ENCODE data around the gene HSF2BP.
"Not testable (repeated sequence)": the region's sequence is repeated elsewhere in the genome, so short reads cannot be mapped to it uniquely, and the experiment has no call there.

Gene HSF2BP

DNA sequence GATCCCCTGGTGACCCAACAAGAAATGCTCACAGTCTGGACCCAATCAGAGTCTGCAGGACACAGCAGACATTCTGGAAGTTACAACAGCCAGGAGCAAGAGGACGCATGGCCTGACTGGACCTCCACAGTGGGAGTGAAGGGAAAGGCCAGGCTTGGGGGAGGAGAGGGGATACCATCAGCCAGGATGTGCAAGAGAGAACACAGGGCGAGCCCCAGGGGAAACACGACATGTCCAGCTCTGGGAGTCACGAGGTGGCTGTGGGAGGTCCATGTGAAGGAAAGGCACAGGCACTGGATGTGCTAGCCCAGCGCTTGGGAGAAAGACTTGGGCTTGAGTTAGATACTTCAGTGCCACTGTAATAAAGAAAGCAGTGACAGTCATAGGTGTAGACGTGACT is 87.3 kb downstream of the HSF2BP start:
- TF ChIP-seq, protein P1, sequence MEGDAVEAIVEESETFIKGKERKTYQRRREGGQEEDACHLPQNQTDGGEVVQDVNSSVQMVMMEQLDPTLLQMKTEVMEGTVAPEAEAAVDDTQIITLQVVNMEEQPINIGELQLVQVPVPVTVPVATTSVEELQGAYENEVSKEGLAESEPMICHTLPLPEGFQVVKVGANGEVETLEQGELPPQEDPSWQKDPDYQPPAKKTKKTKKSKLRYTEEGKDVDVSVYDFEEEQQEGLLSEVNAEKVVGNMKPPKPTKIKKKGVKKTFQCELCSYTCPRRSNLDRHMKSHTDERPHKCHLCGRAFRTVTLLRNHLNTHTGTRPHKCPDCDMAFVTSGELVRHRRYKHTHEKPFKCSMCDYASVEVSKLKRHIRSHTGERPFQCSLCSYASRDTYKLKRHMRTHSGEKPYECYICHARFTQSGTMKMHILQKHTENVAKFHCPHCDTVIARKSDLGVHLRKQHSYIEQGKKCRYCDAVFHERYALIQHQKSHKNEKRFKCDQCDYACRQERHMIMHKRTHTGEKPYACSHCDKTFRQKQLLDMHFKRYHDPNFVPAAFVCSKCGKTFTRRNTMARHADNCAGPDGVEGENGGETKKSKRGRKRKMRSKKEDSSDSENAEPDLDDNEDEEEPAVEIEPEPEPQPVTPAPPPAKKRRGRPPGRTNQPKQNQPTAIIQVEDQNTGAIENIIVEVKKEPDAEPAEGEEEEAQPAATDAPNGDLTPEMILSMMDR (conservative IDR thresholded peaks at IDR 0.05; ENCODE audit: low read depth, low read length): no peak
- no peak overlapping the region for H3K4me3 ChIP-seq (ENCODE audit: low read depth, low read length)
- no peak for DNase-seq (ENCODE audit: low read depth)

DNA sequence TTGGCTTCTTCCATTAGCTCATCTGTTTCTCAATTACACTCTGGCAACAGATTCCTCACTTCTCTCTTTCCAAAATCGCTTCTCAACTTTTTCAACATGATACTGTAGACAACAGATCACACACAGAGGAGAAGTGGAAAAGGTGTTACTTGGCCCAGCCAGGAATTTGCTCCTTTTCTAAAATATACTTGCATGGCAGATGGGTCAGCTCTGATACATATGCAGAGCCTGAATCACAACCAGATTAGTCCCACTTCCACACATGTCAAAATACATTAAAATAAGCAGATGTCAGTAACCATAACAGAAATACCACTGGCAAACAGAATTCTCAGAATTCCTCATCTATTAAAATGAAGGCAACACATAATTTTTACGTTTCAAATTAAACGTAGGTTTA is 89.1 kb downstream of the HSF2BP start:
- not testable (repeated sequence) for H3K4me3 ChIP-seq (ENCODE audit: low read depth, low read length); DNase-seq (ENCODE audit: low read depth)

DNA sequence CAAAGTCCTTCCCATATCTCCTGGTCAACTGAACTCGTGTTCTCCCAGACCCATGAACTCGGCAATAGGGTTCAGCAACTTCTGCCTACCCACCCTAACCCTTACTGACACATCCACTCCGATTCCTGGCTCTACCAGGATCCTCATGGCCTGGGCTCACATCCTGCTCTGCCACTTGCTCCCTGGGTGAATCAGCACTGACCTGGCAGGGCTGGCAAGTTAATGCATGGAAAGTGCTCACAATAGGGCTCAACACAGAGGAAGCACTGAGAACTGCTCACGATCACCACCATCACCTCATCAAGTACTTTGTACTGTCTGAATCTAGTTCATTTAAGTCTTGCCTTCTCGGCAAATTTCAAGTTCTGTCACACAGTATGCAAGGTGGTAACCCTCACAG is 96.8 kb downstream of the HSF2BP start:
- not testable (repeated sequence) for H3K4me3 ChIP-seq (ENCODE audit: low read depth, low read length); DNase-seq (ENCODE audit: low read depth)

DNA sequence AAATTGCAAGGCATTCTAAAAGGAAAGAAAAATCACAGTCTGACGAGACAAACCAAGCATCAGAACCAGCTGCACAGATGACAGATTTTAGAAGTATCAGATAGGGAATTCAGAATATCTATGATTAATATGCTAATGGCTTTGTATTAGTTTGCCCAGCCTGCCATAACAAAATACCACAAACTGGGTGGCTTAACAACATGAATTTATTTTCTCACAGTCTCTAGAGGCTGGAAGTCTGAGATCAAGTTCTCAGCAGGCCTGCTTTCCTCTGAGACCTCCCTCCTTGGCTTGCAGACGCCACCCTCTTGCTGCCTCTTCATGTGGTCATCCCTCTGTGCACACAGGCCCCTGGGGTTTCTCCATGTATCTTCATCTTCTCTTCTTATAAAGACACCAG is 118.7 kb downstream of the HSF2BP start:
- not testable (repeated sequence) for H3K4me3 ChIP-seq (ENCODE audit: low read depth, low read length); DNase-seq (ENCODE audit: low read depth)

DNA sequence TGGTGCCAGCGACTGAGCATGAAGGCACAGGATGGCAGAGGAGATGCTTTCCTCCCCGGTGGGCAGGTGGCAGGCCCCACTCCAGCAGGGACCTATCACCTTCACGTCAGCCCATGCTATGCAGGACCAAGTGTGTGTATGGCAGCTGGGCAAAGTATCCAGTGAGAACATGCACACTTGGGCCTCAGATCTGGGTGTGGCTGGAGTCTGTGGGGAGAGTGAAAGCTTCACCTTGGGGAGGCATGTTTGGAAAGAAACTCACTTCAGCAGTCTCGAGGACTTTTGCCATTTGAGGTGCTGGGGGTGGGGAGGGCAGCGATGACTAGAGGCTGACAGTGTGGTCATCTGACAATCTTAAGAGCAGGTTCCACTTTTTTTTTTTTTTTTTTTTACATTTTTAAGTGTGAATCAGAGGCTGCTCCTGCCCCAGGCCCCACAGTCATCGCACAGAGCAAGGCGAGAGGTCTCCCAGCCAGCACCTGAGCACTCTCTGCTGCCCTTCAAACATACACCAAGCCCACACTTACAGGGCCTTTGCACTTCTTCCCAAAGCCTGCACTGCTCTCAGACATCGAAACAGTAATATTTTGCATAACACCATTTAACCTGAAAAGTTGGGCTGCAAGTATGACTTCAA is 136.7 kb downstream of the HSF2BP start:
- not testable (repeated sequence) for H3K4me3 ChIP-seq (ENCODE audit: low read depth, low read length); DNase-seq (ENCODE audit: low read depth)

DNA sequence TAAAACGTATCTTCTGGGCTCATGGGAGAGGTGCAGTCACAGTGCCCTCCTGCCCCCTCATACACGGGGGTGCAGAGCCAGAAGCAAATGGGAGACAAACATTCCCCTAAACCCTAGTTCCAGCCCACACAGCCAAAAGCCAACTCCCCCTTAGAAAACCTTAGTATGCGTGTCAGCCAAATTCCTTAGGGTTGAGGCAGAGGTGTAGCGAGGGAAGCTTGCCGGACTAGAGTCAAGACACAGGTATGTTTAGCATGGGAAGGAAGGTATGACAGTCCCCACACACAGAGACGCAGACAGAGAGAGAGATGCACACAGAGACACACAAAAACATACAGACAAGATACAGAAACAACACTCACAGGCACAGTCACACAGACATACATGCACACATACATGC is 141.6 kb downstream of the HSF2BP start:
- DNase-seq (ENCODE audit: low read depth); H3K4me3 ChIP-seq (ENCODE audit: low read depth, low read length): not testable (repeated sequence)

DNA sequence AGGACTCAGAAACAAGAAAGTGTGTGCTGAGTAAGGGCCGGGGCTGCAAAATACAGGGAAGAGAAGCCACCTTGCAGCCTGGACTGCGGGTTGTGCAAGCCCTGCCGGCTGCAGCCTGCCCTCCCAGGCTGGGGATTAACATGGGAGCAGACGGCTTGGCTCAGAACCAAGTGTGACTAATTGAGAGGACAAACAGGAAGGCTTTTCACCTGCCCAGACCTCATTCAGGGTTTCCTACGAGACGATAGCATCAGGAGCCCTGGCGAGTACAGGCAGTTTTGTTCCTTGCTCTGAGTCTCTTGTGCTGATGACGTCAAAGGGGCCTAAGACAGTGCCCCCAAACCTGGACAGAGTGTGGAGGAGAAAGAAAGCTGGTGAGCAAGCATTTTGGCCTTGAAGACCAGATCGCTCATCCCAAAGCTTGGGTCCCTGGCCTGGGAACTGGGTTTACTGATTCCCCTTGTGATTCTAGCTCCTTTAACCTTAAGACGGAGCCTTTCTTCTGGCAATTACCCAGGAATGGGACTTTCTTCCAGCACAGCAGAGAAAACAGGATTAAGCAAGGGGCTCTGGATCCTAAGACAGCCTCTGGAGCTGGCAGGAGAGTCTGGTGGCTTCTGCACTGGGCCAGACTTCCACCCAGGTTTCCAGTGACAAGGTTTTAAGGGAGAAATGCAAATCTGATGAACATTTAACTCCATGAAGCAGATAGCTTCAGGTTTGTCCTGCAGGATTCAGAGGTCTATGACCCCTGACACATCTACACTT is 142.2 kb downstream of the HSF2BP start:
- not testable (repeated sequence) for DNase-seq (ENCODE audit: low read depth); H3K4me3 ChIP-seq (ENCODE audit: low read depth, low read length)

DNA sequence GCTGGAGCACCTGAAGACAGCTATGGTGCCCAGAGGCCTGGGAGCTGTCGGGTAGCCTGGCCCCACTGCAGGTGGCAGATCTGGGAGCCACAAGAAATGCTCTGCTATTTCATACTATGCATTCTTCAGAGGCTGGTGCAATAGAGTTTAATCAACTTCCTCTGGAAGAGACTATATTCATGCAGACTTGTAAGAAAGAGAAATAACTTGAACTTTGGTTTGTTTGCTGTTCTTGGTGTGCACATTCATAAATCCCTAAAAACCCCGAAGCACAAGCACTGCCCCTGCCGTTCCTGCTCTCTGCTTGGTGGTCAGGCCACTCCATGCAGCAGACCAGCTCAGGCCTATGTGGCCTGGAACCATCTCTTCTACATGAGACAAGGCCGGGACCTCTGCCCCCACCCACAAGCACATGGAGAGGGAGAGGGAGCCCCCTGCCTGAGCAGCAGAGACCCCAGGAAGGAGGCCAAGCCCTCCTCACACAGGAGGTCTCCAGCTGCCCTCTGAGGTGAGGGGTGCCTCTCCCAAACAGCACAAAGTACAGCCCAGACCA is 142.9 kb downstream of the HSF2BP start:
- not testable (repeated sequence) for H3K4me3 ChIP-seq (ENCODE audit: low read depth, low read length); DNase-seq (ENCODE audit: low read depth)

DNA sequence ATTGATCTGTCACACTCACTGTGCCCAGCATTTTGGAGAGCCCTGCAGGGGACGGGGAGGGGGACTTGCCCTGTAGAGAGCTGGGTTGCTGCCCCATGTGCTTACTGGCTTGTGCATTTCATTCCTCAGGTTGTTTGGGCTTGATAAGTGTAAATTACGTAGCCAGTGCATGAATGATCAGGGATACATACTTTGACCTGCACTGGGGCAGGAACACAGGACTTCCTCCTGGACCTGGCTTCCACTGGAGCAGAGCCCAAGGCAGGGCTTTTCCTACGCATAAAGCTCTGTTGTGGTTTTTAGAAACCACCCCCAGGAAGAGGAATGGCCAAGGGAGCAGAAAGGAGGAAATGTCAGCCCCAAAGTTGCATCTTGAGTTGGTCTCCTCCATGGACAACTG is 144.5 kb downstream of the HSF2BP start:
- DNase-seq (ENCODE audit: low read depth); H3K4me3 ChIP-seq (ENCODE audit: low read depth, low read length): not testable (repeated sequence)

DNA sequence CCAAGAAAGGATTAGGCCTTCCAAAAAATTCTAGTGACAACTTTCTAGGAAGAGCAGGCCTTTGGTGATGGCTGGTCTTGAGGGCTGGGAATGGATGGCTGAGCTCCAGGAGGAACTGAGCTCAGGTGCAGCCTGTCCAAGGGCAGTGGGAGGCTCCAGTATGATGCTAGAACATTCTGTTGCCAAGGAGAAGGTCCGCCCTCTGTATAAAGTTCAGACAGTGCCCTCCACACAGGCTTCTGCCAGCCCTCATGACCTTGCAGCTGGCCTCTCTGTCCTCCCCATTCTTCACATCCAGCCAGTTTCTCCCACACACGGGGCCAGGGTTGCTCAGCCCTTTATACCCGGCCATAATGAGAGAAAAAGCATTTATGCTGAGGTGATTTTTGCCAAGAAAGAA is 146.3 kb downstream of the HSF2BP start:
- not testable (repeated sequence) for H3K4me3 ChIP-seq (ENCODE audit: low read depth, low read length); DNase-seq (ENCODE audit: low read depth)

DNA sequence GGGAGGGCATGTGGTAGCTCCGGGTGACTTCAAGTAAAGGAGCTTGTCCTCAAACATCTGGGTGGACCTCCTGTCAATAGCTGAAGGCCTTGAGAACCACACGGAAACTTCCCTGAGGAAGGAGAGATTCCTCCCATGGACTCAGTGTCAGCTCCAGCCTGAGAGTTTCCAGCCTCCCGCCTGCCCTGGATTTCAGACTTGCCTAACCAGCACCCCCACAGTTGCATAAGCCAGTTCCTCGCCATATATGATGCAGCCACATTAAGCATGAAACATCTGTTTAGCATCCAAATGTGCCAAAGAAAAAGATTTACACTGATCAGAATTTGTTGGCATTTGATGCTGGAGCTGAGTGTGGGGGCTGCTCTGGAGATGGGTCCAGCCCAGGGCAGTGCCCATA is 148.1 kb downstream of the HSF2BP start:
- not testable (repeated sequence) for H3K4me3 ChIP-seq (ENCODE audit: low read depth, low read length); DNase-seq (ENCODE audit: low read depth)

DNA sequence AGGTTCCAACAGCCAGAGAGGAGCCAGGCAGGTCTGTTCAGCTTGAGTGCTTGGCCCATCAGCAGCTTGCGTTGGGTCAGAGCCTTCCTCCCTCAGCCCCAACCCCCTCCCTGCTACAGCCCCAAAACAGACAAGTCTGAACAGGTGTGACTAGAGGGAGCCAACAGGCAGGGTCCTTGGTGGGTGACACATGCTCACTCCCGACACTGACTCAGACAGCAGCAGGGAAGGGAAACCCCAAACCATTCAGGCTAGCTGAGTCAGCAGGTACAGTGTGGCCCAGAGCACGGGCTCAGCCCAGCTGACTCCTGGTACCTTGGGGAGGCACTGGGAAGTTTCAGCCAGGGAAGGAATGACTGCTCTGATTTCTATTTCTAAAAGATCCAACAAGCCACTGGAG is 148.6 kb downstream of the HSF2BP start:
- H3K4me3 ChIP-seq (ENCODE audit: low read depth, low read length); DNase-seq (ENCODE audit: low read depth): not testable (repeated sequence)

DNA sequence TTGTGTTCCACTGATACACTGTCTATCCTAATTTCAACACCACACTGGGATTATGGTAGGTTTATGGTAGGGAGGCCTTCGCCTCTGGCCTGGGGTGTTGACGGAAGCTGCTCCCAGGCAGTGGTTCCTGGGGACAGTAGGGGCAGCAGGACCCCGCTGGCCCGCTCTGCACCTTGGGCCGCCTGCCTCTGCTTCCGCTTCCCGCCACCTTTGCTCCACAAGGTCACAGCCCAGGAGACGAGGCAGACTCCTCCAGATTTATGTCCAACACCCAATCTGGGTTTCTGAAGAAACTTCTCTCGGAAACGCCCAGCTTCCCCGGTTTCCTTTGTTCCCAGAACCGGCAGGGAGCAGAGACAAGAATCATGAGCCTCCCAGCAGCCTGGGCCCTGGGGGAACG is 155.4 kb downstream of the HSF2BP start:
- not testable (repeated sequence) for DNase-seq (ENCODE audit: low read depth); H3K4me3 ChIP-seq (ENCODE audit: low read depth, low read length)

DNA sequence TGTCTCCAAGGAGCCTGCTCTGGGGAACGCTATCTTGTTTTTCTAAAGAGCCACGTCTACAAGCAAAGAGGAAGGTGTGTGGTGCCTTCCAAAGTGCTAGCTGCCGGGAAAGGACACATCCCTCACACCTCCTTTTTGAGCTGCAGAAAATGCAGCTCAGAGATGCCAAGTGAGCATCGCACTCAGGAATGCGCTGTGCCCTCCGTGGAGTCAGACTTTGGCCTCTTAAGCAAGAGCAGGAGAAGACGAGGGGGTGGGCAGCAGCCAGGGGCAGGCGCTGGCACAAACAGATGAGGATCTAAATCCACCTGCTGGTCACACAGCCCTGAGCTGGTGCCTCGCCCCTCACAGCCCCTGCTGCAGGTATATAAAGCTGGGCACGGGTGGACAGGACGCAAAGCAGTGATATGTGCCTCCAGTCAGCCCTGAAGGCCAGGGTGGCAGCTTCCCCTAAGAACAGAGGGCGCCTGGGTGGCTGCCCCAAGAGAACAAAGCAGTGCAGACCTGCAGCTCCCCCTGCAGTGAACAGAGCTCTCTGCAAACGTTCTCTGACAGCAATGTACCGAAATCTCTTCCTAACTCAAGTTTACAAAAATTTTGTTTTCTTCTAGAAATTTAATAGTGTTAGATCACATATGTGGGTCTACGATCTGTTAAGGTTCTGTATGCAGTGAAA is 156.1 kb downstream of the HSF2BP start:
- not testable (repeated sequence) for H3K4me3 ChIP-seq (ENCODE audit: low read depth, low read length); DNase-seq (ENCODE audit: low read depth)

DNA sequence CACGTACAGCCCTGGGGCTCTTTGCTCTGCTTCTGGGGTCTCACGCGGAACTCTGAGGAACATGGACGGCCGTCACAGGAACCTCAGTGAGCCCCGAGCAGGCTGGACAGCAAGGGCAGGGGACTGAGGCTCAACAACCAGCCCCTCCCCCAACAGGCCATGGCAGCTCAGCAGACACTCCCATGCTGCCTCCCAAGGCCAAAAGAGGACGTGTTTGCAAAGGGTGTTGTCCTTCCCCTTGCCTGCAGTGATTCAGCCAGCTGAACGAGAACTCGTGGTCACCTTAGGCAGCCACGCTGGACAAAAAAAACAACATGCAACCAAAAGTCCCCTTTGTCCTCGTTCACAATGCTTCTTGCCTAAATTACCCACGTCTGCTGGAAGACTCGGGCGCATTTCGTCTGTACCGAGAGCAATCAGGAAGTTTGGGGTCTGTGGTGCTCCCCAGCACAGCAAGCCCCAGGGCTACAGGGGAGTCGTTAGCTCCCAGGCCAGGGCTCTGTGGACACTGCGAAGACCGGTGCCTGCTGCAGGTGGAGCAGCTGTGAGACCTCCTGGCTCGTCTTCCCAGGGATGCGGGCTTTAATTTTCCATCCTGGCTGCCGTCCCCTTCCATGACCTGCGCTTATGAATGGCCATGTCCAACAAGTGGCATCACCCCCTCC is 156.7 kb downstream of the HSF2BP start:
- not testable (repeated sequence) for DNase-seq (ENCODE audit: low read depth)

DNA sequence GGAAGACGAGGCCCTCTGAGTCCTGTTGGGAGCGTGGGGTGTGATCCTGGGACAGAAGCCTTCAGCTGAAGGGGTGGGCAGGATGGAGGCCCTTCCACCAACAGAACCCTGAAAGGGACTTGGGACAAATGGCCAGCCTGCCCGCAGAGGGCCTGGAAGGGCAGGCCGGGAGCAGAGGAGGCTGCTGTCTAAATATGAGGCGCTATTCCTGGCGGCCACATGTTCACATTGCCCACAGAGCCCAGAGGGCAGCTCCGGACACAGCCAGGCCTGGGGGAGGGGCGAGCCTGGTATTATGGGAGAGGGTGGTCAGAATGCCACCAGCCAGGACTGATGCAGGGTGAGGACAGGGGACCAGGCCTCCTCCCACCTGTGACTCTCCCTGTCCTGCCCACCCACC is 160.4 kb downstream of the HSF2BP start:
- H3K4me3 ChIP-seq (ENCODE audit: low read depth, low read length); DNase-seq (ENCODE audit: low read depth): not testable (repeated sequence)

More for the DNA sequence above, 156.7 kb downstream of the HSF2BP start:
- not testable (repeated sequence) for H3K4me3 ChIP-seq (ENCODE audit: low read depth, low read length)

DNA sequence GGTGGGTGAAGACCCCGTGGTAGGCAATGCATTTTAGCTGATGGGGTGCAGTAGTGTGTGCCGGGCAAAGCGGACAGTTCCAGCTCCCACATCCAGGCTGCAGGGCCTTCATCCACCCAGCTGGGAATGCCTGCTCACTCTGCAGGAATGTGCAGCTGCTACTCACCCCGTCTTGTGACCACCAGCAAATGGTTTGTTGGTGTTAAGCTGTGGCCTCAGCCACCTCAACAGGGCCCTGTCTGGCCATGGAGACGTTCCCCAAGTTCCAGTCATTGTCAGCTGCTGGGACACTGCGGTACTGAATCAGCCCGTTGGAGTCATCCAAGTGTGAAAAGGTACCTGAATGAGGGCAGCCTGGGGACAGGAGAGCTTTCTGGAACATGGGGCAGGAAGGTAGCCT is 161.2 kb downstream of the HSF2BP start:
- H3K4me3 ChIP-seq (ENCODE audit: low read depth, low read length); DNase-seq (ENCODE audit: low read depth): not testable (repeated sequence)

All from choroid plexus epithelial cell (primary cell).